GM23248 (cell line): ENCODE data around the gene GNA15.

Source experiments
- EZH2 ChIP-seq: fragments of 200-600 bp; sonication (generic); IDR thresholded peaks from 2 replicates; pipeline ENCODE4 v1.6.1; 2018; ENCODE audit warnings: antibody characterized with exemption, mild to moderate bottlenecking; ENCODE audit not compliant: insufficient read depth, poor library complexity, severe bottlenecking
- EZH2phosphoT487 ChIP-seq: fragments of 200-600 bp; sonication (generic); IDR thresholded peaks from 2 replicates; pipeline ENCODE4 v1.6.1; 2018; ENCODE audit warnings: antibody characterized with exemption, moderate library complexity, mild to moderate bottlenecking, low read depth; ENCODE audit not compliant: insufficient read depth

- TF ChIP-seq EZH2 (no peak), EZH2phosphoT487 (no peak)
These were observed 77.3 kb downstream of the GNA15 start for GRCh38 chr19:3213159-3213558.
